ENCODE results near the gene STRBP.

The STRBP gene

DNA sequence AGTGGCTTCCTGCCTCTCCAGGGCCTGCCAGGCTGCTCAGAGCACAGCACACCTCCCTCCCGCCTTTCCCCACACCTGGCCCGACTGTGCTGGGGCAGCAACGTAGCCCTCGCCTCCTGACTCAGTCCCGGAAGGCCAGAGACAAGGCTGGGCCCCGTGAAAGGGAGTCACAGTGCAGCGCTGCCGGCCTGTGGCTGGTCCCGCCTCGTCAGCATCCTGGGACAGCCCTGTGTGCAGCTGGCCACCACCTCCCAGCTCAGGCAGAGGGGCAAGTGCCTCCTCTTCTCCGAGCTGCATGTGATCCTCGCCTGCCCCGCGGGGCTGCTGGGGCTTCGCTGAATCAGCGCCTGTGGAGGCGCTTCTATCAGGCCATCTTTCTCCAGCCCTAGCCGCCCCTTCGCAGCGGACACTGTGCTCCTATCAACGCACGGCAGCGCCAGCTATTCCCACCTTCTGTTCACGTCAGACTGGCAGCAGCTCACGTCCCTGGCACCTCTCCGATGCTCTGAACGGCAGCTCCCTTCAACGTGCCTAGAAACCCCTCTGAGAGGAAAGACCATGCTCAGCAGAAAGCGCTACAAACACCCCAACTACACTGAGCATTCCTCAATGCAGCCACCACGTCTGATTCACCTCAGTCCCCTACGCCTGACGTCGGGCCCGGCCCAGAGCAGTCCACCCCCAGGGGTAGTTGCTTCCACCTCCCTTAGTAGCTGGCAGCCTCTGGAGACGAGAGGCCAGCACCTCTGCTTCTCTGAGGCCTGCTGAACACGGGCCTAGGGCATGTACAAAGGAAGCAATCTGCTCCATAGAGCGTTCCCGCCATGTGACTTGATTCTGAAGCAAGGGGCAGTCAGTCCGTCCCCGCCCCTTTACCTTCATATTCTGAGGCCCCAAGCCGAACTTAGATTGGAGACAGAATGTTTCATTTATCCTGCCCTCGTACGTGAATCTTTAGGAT, 156.1 kb downstream of the STRBP start:
- peak; percentile 56 for DNase-seq (ENCODE audit: low spot score)
- CTCF ChIA-PET = interaction anchor here (0.6 to 2.2 kb wide), 3 partner anchors 9 to 1209 kb away, joined by 3 to 10 read pairs (median 7); no protein-coding TSS in a partner anchor
- H3K27ac ChIP-seq = peak overlapping the region; percentile 4
- TF ChIP-seq CTCF (conservative IDR thresholded peaks at IDR 0.05; ENCODE audit: low read depth) = no peak
- POLR2A ChIA-PET (ENCODE audit: low non-redundant PET) = no interaction called here

- POLR2A ChIA-PET (ENCODE audit: low non-redundant PET) = no interaction called here
- peak overlapping the region; percentile 4 for H3K27ac ChIP-seq
- TF ChIP-seq CTCF (conservative IDR thresholded peaks at IDR 0.05; ENCODE audit: low read depth) = no peak
- DNase-seq (ENCODE audit: low spot score) = no peak
- CTCF ChIA-PET = interaction anchor here (0.6 to 2.2 kb wide), 4 partner anchors 9 to 1210 kb away, joined by 3 to 10 read pairs (median 7); no protein-coding TSS in a partner anchor
Observed at GRCh38 chr9:123111427-123112014, 156.9 kb downstream of the STRBP start.

DNA sequence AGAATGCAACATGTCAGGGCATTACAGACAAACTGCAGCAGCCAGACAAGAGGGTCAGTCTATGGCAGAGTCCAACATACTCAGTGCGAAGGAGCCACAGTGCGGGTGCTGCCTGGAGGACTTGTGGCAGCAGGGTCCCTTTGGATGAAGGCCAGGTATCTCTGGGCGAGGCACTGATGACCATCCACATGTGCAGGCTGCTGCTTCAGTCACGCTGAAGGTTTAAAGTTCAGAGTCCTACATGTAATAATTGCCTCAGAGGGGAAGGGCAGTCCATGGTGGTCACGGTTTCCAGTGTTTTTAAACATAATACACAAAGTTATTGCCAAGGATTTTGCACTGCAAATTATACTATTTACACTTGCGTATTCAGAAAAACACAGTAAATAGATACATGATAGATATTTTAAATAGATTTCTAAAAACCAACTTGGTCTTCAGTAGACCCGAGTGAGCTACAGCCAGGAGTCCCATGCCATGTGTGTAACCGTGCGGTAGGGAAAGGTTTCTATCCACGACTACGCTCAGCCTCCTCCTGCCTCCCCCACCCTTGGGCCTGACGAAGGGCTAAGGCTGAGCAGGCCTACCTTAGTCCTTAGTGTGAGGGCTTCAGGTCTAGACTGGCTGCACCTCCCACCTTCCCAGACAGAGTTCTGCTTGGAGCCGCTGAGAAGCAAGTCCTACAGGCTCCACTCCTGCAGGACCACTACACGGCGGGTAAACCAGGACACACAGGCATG, 158.7 kb downstream of the STRBP start:
- TF ChIP-seq CTCF (conservative IDR thresholded peaks at IDR 0.05; ENCODE audit: low read depth) = no peak
- ChIA-PET POLR2A (ENCODE audit: low non-redundant PET) (no interaction called here), CTCF (interaction anchor here (0.9 to 1.8 kb wide), 4 partner anchors 10 to 241 kb away, joined by 3 to 7 read pairs (median 5); no protein-coding TSS in a partner anchor)
- DNase-seq (ENCODE audit: low spot score) = no peak
- no peak overlapping the region; the same call in 1 of the 2 replicates for H3K27ac ChIP-seq

DNA sequence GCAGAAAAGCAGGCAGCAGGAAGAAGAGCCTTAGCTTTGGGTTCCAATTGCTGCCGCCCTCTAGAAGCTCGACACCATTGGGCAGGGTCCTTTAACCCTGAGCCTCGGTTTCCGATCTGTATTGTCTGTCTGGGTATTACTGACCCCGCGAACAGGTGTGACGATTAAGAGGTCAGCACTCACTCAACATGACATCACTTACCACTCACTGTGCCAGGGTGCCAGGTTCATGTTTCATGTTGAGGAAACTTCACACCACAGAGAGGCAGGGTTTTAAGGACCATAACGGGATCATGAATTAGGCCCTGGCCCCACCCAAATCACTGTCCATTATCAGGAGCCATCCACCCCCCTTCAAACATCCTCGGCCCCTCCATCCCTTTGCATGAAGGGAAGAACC, 159.4 kb downstream of the STRBP start:
- no peak for TF ChIP-seq CTCF (conservative IDR thresholded peaks at IDR 0.05; ENCODE audit: low read depth)
- POLR2A ChIA-PET (ENCODE audit: low non-redundant PET) = no interaction called here
- no peak for DNase-seq (ENCODE audit: low spot score)
- CTCF ChIA-PET = interaction anchor here (0.8 to 1.1 kb wide), 3 partner anchors 9 to 240 kb away, joined by 4 to 5 read pairs (median 5); no protein-coding TSS in a partner anchor
- H3K27ac ChIP-seq = no peak overlapping the region

GRCh38 chr9:123107639-123108285, 160.6 kb downstream of the STRBP start:
- DNase-seq (ENCODE audit: low spot score) = no peak
- ChIA-PET CTCF (interaction anchor here (1.0 to 2.0 kb wide), 2 partner anchors 17 to 242 kb away, joined by 3 to 12 read pairs; no protein-coding TSS in a partner anchor), POLR2A (ENCODE audit: low non-redundant PET) (no interaction called here)
- peak overlapping the region; percentile 2 for H3K27ac ChIP-seq
- TF ChIP-seq CTCF (conservative IDR thresholded peaks at IDR 0.05; ENCODE audit: low read depth) = no peak

All from RWPE1 (cell line).